Measurements from ENCODE around the gene LSS. TPM values are rescaled to one million over a fixed set of nuclear protein-coding genes. Genes with fewer than 3 reads are reported as not detected.

The LSS gene
- polyA plus RNA-seq, 1 donor (not counting 4 experiments of a cell fraction or from before 2014, with no cell fraction given), result 105 TPM

GRCh38 chr21:46252840-46253239 lies 24.3 kb upstream of the LSS start:
- TF ChIP-seq CTCF (optimal IDR thresholded peaks at IDR 0.05 in 1 of 3, IDR thresholded peaks at IDR 0.05 in 1 of 3, conservative IDR thresholded peaks at IDR 0.05 in 1 of 3; ENCODE audit: extremely low read depth in 1 of 3, insufficient read depth in 2 of 3, low read length in 3 of 3) (no peak), EZH2 (IDR thresholded peaks at IDR 0.05; ENCODE audit: low read length) (no peak)

GRCh38 chr21:46250146-46250725 lies 21.7 kb upstream of the LSS start:
- FAIRE-seq (no peak), DNase-seq (ENCODE audit: low read depth, low spot score) (no peak)
- Histone ChIP-seq H3K4me1 (ENCODE audit: control insufficient read depth, extremely low read depth, insufficient read depth, low read length) (no peaks in the 10 kb centered on the region), H4K20me1 (ENCODE audit: control insufficient read depth, extremely low read depth, insufficient read depth, low read length) (no peaks in the 10 kb centered on the region), H3K36me3 (ENCODE audit: control insufficient read depth in 2 of 2, extremely low read depth in 1 of 2, insufficient read depth in 2 of 2, low read length in 2 of 2) (peaks cover 37 to 43% of the 10 kb centered on the region in 2 experiments), H3K27me3 (ENCODE audit: control insufficient read depth, extremely low read depth, insufficient read depth, low read length) (no peaks in the 10 kb centered on the region), H3K79me2 (ENCODE audit: control insufficient read depth, insufficient read depth, low read length) (no peaks in the 10 kb centered on the region), H3K4me2 (ENCODE audit: control insufficient read depth, extremely low read depth, insufficient read depth, low read depth, low read length) (no peak overlapping the region), H3K9me3 (ENCODE audit: control insufficient read depth, low read depth, low read length) (no peaks in the 10 kb centered on the region), H3K9ac (ENCODE audit: control insufficient read depth, extremely low read depth, insufficient read depth, low read length) (no peak overlapping the region), H3K4me3 (ENCODE audit: control insufficient read depth in 2 of 3, extremely low read depth in 1 of 3, insufficient read depth in 2 of 3, low read depth in 1 of 3, low read length in 3 of 3) (no peak overlapping the region), H3K9me1 (ENCODE audit: control insufficient read depth, extremely low read depth, insufficient read depth, low read length) (no peaks in the 10 kb centered on the region), H3K27ac (ENCODE audit: control insufficient read depth, insufficient read depth, low read length) (no peak overlapping the region), H2AFZ (ENCODE audit: control insufficient read depth, low read length) (no peak overlapping the region)
- dilution Hi-C loops (cut with MboI; ENCODE audit: extremely low pct_ligation_motif_present, low sequenced_read_pairs), result no loop called here
- TF ChIP-seq EZH2 (IDR thresholded peaks at IDR 0.05; ENCODE audit: low read length) (no peak), CTCF (optimal IDR thresholded peaks at IDR 0.05 in 1 of 3, IDR thresholded peaks at IDR 0.05 in 1 of 3, conservative IDR thresholded peaks at IDR 0.05 in 1 of 3; ENCODE audit: extremely low read depth in 1 of 3, insufficient read depth in 2 of 3, low read length in 3 of 3) (no peak)

More at GRCh38 chr21:46252840-46253239, 24.3 kb upstream of the LSS start:
- H3K36me3 ChIP-seq (ENCODE audit: control insufficient read depth in 2 of 2, extremely low read depth in 1 of 2, insufficient read depth in 2 of 2, low read length in 2 of 2), result peaks cover 42 to 52% of the 10 kb centered on the region in 2 experiments
- no peaks in the 10 kb centered on the region for H3K27me3 ChIP-seq (ENCODE audit: control insufficient read depth, extremely low read depth, insufficient read depth, low read length)
- no peaks in the 10 kb centered on the region for H3K79me2 ChIP-seq (ENCODE audit: control insufficient read depth, insufficient read depth, low read length)
- H3K9ac ChIP-seq (ENCODE audit: control insufficient read depth, extremely low read depth, insufficient read depth, low read length), result no peak overlapping the region
- no peak overlapping the region for H3K27ac ChIP-seq (ENCODE audit: control insufficient read depth, insufficient read depth, low read length)
- no peak overlapping the region for H3K4me2 ChIP-seq (ENCODE audit: control insufficient read depth, extremely low read depth, insufficient read depth, low read depth, low read length)
- no peaks in the 10 kb centered on the region for H3K9me1 ChIP-seq (ENCODE audit: control insufficient read depth, extremely low read depth, insufficient read depth, low read length)
- no peaks in the 10 kb centered on the region for H3K9me3 ChIP-seq (ENCODE audit: control insufficient read depth, low read depth, low read length)
- H4K20me1 ChIP-seq (ENCODE audit: control insufficient read depth, extremely low read depth, insufficient read depth, low read length), result no peaks in the 10 kb centered on the region
- H3K4me1 ChIP-seq (ENCODE audit: control insufficient read depth, extremely low read depth, insufficient read depth, low read length), result no peaks in the 10 kb centered on the region
- dilution Hi-C loops (cut with MboI; ENCODE audit: extremely low pct_ligation_motif_present, low sequenced_read_pairs), result no loop called here
- H3K4me3 ChIP-seq (ENCODE audit: control insufficient read depth in 2 of 3, extremely low read depth in 1 of 3, insufficient read depth in 2 of 3, low read depth in 1 of 3, low read length in 3 of 3), result no peak overlapping the region
- no peak overlapping the region for H2AFZ ChIP-seq (ENCODE audit: control insufficient read depth, low read length)
- no peak for DNase-seq (ENCODE audit: low read depth, low spot score)
- no peak for FAIRE-seq
